Activated naive CD8-positive, alpha-beta T cell treated with anti-CD3 and anti-CD28 coated beads, Interleukin-2, amount 50 U/mL, for 24 hours (primary cell): Measurements from ENCODE around the gene CCT7.

Experiments
- ATAC-seq: fragments of 150-1000 bp; cut with Tn5 transposase; one replicate; pipeline ENCODE4 v1.10.0; 2021
- DNase-seq: peaks from one replicate; pipeline ENCODE4 v3.0.0; 2021
- H3K27ac Mint-ChIP-seq: one replicate; pipeline ENCODE4 v1.8.0; 2021; ENCODE audit warnings: mild to moderate bottlenecking, mixed read lengths
- H3K27me3 Mint-ChIP-seq: one replicate; pipeline ENCODE4 v1.8.0; 2021; ENCODE audit warnings: mixed read lengths
- H3K36me3 Mint-ChIP-seq: one replicate; pipeline ENCODE4 v1.8.0; 2021; ENCODE audit warnings: low read depth, mixed read lengths
- H3K4me1 Mint-ChIP-seq: one replicate; pipeline ENCODE4 v1.8.0; 2021; ENCODE audit warnings: mixed read lengths
- H3K4me3 Mint-ChIP-seq: one replicate; pipeline ENCODE4 v1.8.0; 2021; ENCODE audit warnings: mild to moderate bottlenecking, moderate library complexity, mixed read lengths
- H3K9me3 Mint-ChIP-seq: one replicate; pipeline ENCODE4 v1.8.0; 2021; ENCODE audit warnings: mixed read lengths

Gene CCT7

GRCh38 chr2:73297151-73297559 is 63.0 kb downstream of the CCT7 start:
- Mint-ChIP-seq H3K4me1 (peaks cover 9% of the 10 kb centered on the region), H3K4me3 (no peak overlapping the region), H3K36me3 (no peaks in the 10 kb centered on the region), H3K9me3 (no peaks in the 10 kb centered on the region), H3K27ac (no peak overlapping the region), H3K27me3 (peaks cover 67% of the 10 kb centered on the region)
- no peak for ATAC-seq
- DNase-seq, result no peak

GRCh38 chr2:73297586-73297985 is 63.5 kb downstream of the CCT7 start:
- DNase-seq (no peak), ATAC-seq (no peak)
- H3K36me3 Mint-ChIP-seq, result no peaks in the 10 kb centered on the region
- H3K27ac Mint-ChIP-seq, result no peak overlapping the region
- peaks cover 7% of the 10 kb centered on the region for H3K4me1 Mint-ChIP-seq
- no peaks in the 10 kb centered on the region for H3K9me3 Mint-ChIP-seq
- peaks cover 68% of the 10 kb centered on the region for H3K27me3 Mint-ChIP-seq
- H3K4me3 Mint-ChIP-seq, result no peak overlapping the region

- no peaks in the 10 kb centered on the region for H3K9me3 Mint-ChIP-seq
- ATAC-seq (no peak), DNase-seq (no peak)
- H3K27ac Mint-ChIP-seq, result no peak overlapping the region
- H3K4me3 Mint-ChIP-seq, result no peak overlapping the region
- H3K36me3 Mint-ChIP-seq, result no peaks in the 10 kb centered on the region
- H3K27me3 Mint-ChIP-seq, result peaks cover 51% of the 10 kb centered on the region
- no peaks in the 10 kb centered on the region for H3K4me1 Mint-ChIP-seq
Observed at GRCh38 chr2:73300926-73301325, 66.8 kb downstream of the CCT7 start.

GRCh38 chr2:73301636-73302035 is 67.5 kb downstream of the CCT7 start:
- Mint-ChIP-seq H3K36me3 (no peaks in the 10 kb centered on the region), H3K27me3 (peaks cover 44% of the 10 kb centered on the region), H3K4me1 (no peaks in the 10 kb centered on the region), H3K4me3 (no peak overlapping the region), H3K9me3 (no peaks in the 10 kb centered on the region), H3K27ac (no peak overlapping the region)
- ATAC-seq, result no peak
- no peak for DNase-seq
